ENCODE measurements around the gene ERCC6.

The ERCC6 gene

GRCh38 chr10:49520122-49520775 is 18.7 kb downstream of the ERCC6 start:
- no peak overlapping the region for H3K4me3 ChIP-seq (ENCODE audit: low read depth, low read length)
- no peak for TF ChIP-seq CTCF (IDR thresholded peaks at IDR 0.05; ENCODE audit: low read depth, low read length, missing control alignments)
- in situ Hi-C loops (cut with HindIII; ENCODE audit: low sequenced_read_pairs), result loop anchor here (5.0 kb wide), 1 partner anchor 93 kb away; no protein-coding TSS in a partner anchor
- DNase-seq (ENCODE audit: low read depth), result no peak

- no peak overlapping the region for H3K4me3 ChIP-seq (ENCODE audit: low read depth, low read length)
- no peak for DNase-seq (ENCODE audit: low read depth)
- TF ChIP-seq CTCF (IDR thresholded peaks at IDR 0.05; ENCODE audit: low read depth, low read length, missing control alignments), result no peak
- in situ Hi-C loops (cut with HindIII; ENCODE audit: low sequenced_read_pairs), result loop anchor here (5.0 kb wide), 1 partner anchor 92 kb away; no protein-coding TSS in a partner anchor
Observed at GRCh38 chr10:49519717-49520116, 19.2 kb downstream of the ERCC6 start.

- in situ Hi-C loops (cut with HindIII; ENCODE audit: low sequenced_read_pairs), result no loop called here
- H3K4me3 ChIP-seq (ENCODE audit: low read depth, low read length), result no peak overlapping the region
- peak; percentile 70 for TF ChIP-seq CTCF (IDR thresholded peaks at IDR 0.05; ENCODE audit: low read depth, low read length, missing control alignments)
- peak; percentile 34 for DNase-seq (ENCODE audit: low read depth)
Observed at GRCh38 chr10:49518982-49519578, 19.8 kb downstream of the ERCC6 start.

GRCh38 chr10:49518566-49518965 is 20.4 kb downstream of the ERCC6 start:
- H3K4me3 ChIP-seq (ENCODE audit: low read depth, low read length), result no peak overlapping the region
- in situ Hi-C loops (cut with HindIII; ENCODE audit: low sequenced_read_pairs), result no loop called here
- DNase-seq (ENCODE audit: low read depth), result no peak
- no peak for TF ChIP-seq CTCF (IDR thresholded peaks at IDR 0.05; ENCODE audit: low read depth, low read length, missing control alignments)

GRCh38 chr10:49516216-49516970 is 22.5 kb downstream of the ERCC6 start:
- DNase-seq (ENCODE audit: low read depth), result no peak
- in situ Hi-C loops (cut with HindIII; ENCODE audit: low sequenced_read_pairs), result no loop called here
- TF ChIP-seq CTCF (IDR thresholded peaks at IDR 0.05; ENCODE audit: low read depth, low read length, missing control alignments), result no peak
- no peak overlapping the region for H3K4me3 ChIP-seq (ENCODE audit: low read depth, low read length)

- in situ Hi-C loops (cut with HindIII; ENCODE audit: low sequenced_read_pairs), result loop anchor here (5.0 kb wide), 2 partner anchors 65 to 530 kb away; no protein-coding TSS in a partner anchor
- peak; percentile 61 for TF ChIP-seq CTCF (IDR thresholded peaks at IDR 0.05; ENCODE audit: low read depth, low read length, missing control alignments)
- H3K4me3 ChIP-seq (ENCODE audit: low read depth, low read length), result no peak overlapping the region
- no peak for DNase-seq (ENCODE audit: low read depth)
Observed at GRCh38 chr10:49512121-49512809, 26.7 kb downstream of the ERCC6 start.

Measured in astrocyte of the cerebellum (primary cell).